Ovary (tissue), 9 donors: ENCODE results near the gene GRM5. TPM values are rescaled to one million over a fixed set of nuclear protein-coding genes. Genes with fewer than 3 reads are reported as not detected.

Experiments
- DNase-seq, 5 donors: peaks; one replicate each; pipeline ENCODE4 v3.0.0-alpha.2; 2019 to 2020
- H3K27ac ChIP-seq, 2 donors: fragments of 200-600 bp; one replicate each; pipeline versions ENCODE4 v1.5.1 to v1.8.0; 2019 to 2022
- H3K27me3 ChIP-seq: fragments of 200-600 bp; one replicate; pipeline ENCODE4 v1.8.0; 2022
- H3K36me3 ChIP-seq: fragments of 200-600 bp; sonication (generic); one replicate; pipeline ENCODE4 v1.5.1; 2019
- H3K4me1 ChIP-seq: one replicate; pipeline ENCODE4 v1.8.1; 2013; ENCODE audit warnings: mild to moderate bottlenecking, moderate library complexity; ENCODE audit not compliant: insufficient read depth
- H3K4me3 ChIP-seq: fragments of 200-600 bp; sonication (generic); one replicate; pipeline ENCODE4 v1.5.1; 2017
- H3K9me3 ChIP-seq, 2 donors: fragments of 200-600 bp in 1 of 2; sonication (generic) in 1 of 2; one replicate each; pipeline versions ENCODE4 v1.5.1 to v1.8.1; 2013 to 2019; ENCODE audit warnings: mild to moderate bottlenecking in 1 of 2, moderate library complexity in 1 of 2
- EP300 ChIP-seq: sonication (generic); formaldehyde crosslinking; IDR thresholded peaks from one replicate; pipeline ENCODE4 v1.6.1; 2017; ENCODE audit warnings: antibody characterized with exemption
- POLR2A ChIP-seq: fragments of 450-650 bp; IDR thresholded peaks from one replicate; pipeline ENCODE4 v1.6.1; 2017; ENCODE audit warnings: antibody characterized with exemption, mild to moderate bottlenecking, moderate library complexity
- WGBS, 3 donors: extraction: QIAGEN DNeasy Blood & Tissue Kit in 1 of 3; methylation state at CpG; one replicate each; pipeline versions ENCODE4 v1.1.5 to v1.1.7; 2013 to 2017; 5-methylcytosine and 5-hydroxymethylcytosine counted together
- intact Hi-C, 4 donors: fragments of 100-400 bp; cut with DNase I; formaldehyde crosslinking; loops; one replicate each; pipeline versions ENCODE4 v1.11.0 to v1.15.1; 2022 to 2023
- polyA plus RNA-seq, 2 donors: library from polyadenylated mRNA; stranded (reverse); fragments of 200-250 nt in 1 of 2; fragments of 350-450 nt in 1 of 2; fragmentation: Illumina TruSeq in 1 of 2; extraction: RNeasy Lipid Tissue Mini Kit (QIAGEN cat#74804) in 1 of 2; gene quantifications; one replicate each; pipeline ENCODE4 v1.2.3, GENCODE V29; 2013 to 2014
- total RNA-seq, 7 donors: library from RNA; depleted of rRNA in 2 of 7; stranded (reverse); fragments of >200 nt in 2 of 7; fragmentation: NEBNext Ultra II Directional in 3 of 7; extraction: Animal tissue kit (Norgen Biotek cat#: 25700) in 3 of 7; gene quantifications; one replicate each; pipeline versions ENCODE4 v1.1.0 to v1.2.4, GENCODE V29; 2016 to 2023
- TF ChIP-seq, protein P1 (sequence below), 3 donors: fragments of 450-650 bp in 2 of 3; fragments of 200-600 bp in 1 of 3; IDR thresholded peaks; one replicate each; pipeline versions ENCODE4 v1.5.1 to v1.8.0; 2016 to 2022; ENCODE audit warnings: antibody characterized with exemption in 3 of 3, mild to moderate bottlenecking in 1 of 3
- donor health status: DM: no; HTN: no; CAD: no; lungs with moderate emphysema.
- donor health status: DM: no; HTN: no; CAD: no.
- donor health status: Bipolar disorder and iron deficiency.
- donor health status: DM: yes; HTN: yes; CAD: no.
- donor health status: DM: no; HTN: no; CAD: no.
- donor health status: DM: yes; HTN: yes; CAD: no.

GRM5 gene
- total and polyA plus RNA-seq, 9 donors = under 0.01 to 0.03 TPM; not detected in 7

GRCh38 chr11:88596786-88597185 lies 469.0 kb downstream of the GRM5 start:
- DNase-seq = no peak
- H3K27ac ChIP-seq = no peak overlapping the region
- H3K4me1 ChIP-seq = no peaks in the 10 kb centered on the region
- no peaks in the 10 kb centered on the region for H3K27me3 ChIP-seq
- no peaks in the 10 kb centered on the region for H3K36me3 ChIP-seq
- 82 to 91% (median 89%) methylated on average over 2 of the region's 2 CpGs for WGBS, 3 donors
- H3K9me3 ChIP-seq = no peaks in the 10 kb centered on the region
- intact Hi-C loops = no loop called here
- no peak overlapping the region for H3K4me3 ChIP-seq
- TF ChIP-seq EP300 (no peak), POLR2A (no peak)
- TF ChIP-seq, protein P1, sequence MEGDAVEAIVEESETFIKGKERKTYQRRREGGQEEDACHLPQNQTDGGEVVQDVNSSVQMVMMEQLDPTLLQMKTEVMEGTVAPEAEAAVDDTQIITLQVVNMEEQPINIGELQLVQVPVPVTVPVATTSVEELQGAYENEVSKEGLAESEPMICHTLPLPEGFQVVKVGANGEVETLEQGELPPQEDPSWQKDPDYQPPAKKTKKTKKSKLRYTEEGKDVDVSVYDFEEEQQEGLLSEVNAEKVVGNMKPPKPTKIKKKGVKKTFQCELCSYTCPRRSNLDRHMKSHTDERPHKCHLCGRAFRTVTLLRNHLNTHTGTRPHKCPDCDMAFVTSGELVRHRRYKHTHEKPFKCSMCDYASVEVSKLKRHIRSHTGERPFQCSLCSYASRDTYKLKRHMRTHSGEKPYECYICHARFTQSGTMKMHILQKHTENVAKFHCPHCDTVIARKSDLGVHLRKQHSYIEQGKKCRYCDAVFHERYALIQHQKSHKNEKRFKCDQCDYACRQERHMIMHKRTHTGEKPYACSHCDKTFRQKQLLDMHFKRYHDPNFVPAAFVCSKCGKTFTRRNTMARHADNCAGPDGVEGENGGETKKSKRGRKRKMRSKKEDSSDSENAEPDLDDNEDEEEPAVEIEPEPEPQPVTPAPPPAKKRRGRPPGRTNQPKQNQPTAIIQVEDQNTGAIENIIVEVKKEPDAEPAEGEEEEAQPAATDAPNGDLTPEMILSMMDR (IDR thresholded peaks at IDR 0.05) = no peak

DNA sequence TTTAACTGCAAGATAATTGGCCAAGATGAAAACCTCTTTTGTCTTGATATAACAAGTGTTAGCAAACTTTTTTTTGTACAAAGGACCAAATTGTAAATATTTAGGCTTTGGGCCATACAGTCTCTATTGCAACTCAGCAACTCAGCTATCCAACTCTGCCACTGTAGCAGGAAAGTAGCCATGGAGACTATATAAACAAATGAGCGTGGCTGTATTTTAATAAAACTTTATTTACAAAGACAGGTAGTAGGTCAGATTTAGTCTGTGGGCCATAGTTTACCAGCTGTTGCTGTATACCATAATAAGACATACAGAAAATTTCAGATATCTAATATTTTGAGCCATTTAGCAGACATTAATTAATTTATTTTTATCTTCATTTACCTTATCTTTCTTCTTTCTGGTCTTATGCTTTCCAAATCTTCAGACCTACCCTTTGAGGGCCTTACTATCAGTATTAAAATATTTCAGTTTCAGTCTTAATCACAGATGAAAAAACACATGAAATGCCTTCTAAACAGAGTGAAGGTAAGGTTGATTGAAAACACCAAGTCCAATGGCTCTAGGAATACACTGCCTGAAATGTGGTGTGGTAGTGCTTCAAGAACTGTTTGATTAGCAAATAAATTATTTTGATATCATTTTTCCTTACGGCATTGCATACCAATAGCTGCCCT lies 471.4 kb downstream of the GRM5 start:
- no peak overlapping the region for H3K4me3 ChIP-seq
- no peaks in the 10 kb centered on the region for H3K36me3 ChIP-seq
- no peaks in the 10 kb centered on the region for H3K4me1 ChIP-seq
- no peaks in the 10 kb centered on the region for H3K27me3 ChIP-seq
- intact Hi-C loops = no loop called here
- TF ChIP-seq EP300 (no peak), POLR2A (no peak)
- TF ChIP-seq, protein P1 (IDR thresholded peaks at IDR 0.05) = no peak
- H3K9me3 ChIP-seq = no peaks in the 10 kb centered on the region
- 84 to 90% (median 87%) methylated on average over 2 of the region's 2 CpGs for WGBS, 3 donors
- no peak for DNase-seq
- no peak overlapping the region for H3K27ac ChIP-seq

- TF ChIP-seq, protein P1 (IDR thresholded peaks at IDR 0.05) = no peak
- TF ChIP-seq POLR2A (no peak), EP300 (no peak)
These were observed 475.4 kb downstream of the GRM5 start for GRCh38 chr11:88590361-88590760.

GRCh38 chr11:88583251-88583650 lies 482.5 kb downstream of the GRM5 start:
- Histone ChIP-seq H3K36me3 (no peaks in the 10 kb centered on the region), H3K4me3 (no peak overlapping the region), H3K4me1 (no peaks in the 10 kb centered on the region), H3K27me3 (no peaks in the 10 kb centered on the region), H3K9me3 (no peaks in the 10 kb centered on the region), H3K27ac (no peak overlapping the region)
- DNase-seq = no peak
- intact Hi-C loops = no loop called here
- WGBS, 3 donors = 85 to 90% (median 90%) methylated on average over 4 of the region's 4 CpGs
- TF ChIP-seq EP300 = no peak

More at GRCh38 chr11:88590361-88590760, 475.4 kb downstream of the GRM5 start:
- Histone ChIP-seq H3K4me1 (no peaks in the 10 kb centered on the region), H3K36me3 (no peaks in the 10 kb centered on the region), H3K9me3 (no peaks in the 10 kb centered on the region), H3K27me3 (no peaks in the 10 kb centered on the region), H3K27ac (no peak overlapping the region), H3K4me3 (no peak overlapping the region)
- intact Hi-C loops = no loop called here
- no peak for DNase-seq
- WGBS, 3 donors = 74 to 83% (median 79%) methylated on average over 3 of the region's 3 CpGs

- Histone ChIP-seq H3K27ac (no peak overlapping the region), H3K9me3 (no peaks in the 10 kb centered on the region), H3K36me3 (no peaks in the 10 kb centered on the region), H3K27me3 (no peaks in the 10 kb centered on the region), H3K4me3 (no peak overlapping the region), H3K4me1 (no peaks in the 10 kb centered on the region)
- TF ChIP-seq POLR2A (no peak), EP300 (no peak)
- TF ChIP-seq, protein P1 (IDR thresholded peaks at IDR 0.05) = no peak
- 84 to 88% (median 85%) methylated on average over 1 of the region's 1 CpG for WGBS, 3 donors
- no peak for DNase-seq
- intact Hi-C loops = loop anchor here in 1 of 4 donors (1.0 kb wide), 1 partner anchor 38 kb away; no protein-coding TSS in a partner anchor
These were observed 486.3 kb downstream of the GRM5 start for GRCh38 chr11:88579466-88579865.
